SJSA1 (cell line): ENCODE results near the gene ACSF2. TPM values are rescaled to one million over a fixed set of nuclear protein-coding genes. Genes with fewer than 3 reads are reported as not detected.
A peak's percentile ranks its signal among the peaks of the same experiment; 100 is the strongest.
"Not testable (repeated sequence)": the region's sequence is repeated elsewhere in the genome, so short reads cannot be mapped to it uniquely, and the experiment has no call there.

ENCODE experiments used
- DNase-seq, 2 experiments: peaks; one replicate each; pipeline ENCODE4 v3.0.0-alpha.2; 2015 to 2020; ENCODE audit warnings: low spot score in 2 of 2, low read depth in 1 of 2
- H3K27ac ChIP-seq: fragments of 250-450 bp; sonication (Bioruptor Pico); 2 replicates; pipeline ENCODE4 v1.5.1; 2020; ENCODE audit warnings: mild to moderate bottlenecking, moderate library complexity
- H3K27me3 ChIP-seq: fragments of 250-450 bp; sonication (Bioruptor Pico); replicated peaks from 2 replicates; pipeline ENCODE4 v1.5.1; 2020; ENCODE audit warnings: mild to moderate bottlenecking, moderate library complexity
- H3K36me3 ChIP-seq: fragments of 250-450 bp; sonication (Bioruptor Pico); 2 replicates; pipeline ENCODE4 v1.5.1; 2020; ENCODE audit warnings: mild to moderate bottlenecking
- H3K4me1 ChIP-seq: fragments of 250-450 bp; sonication (Bioruptor Pico); replicated peaks from 2 replicates; pipeline ENCODE4 v1.6.1; 2021; ENCODE audit warnings: mild to moderate bottlenecking
- H3K4me3 ChIP-seq: fragments of 250-450 bp; sonication (Bioruptor Pico); 2 replicates; pipeline ENCODE4 v1.5.1; 2020; ENCODE audit warnings: mild to moderate bottlenecking
- H3K9me3 ChIP-seq: fragments of 250-450 bp; sonication (Bioruptor Pico); replicated peaks from 2 replicates; pipeline ENCODE4 v1.5.1; 2020; ENCODE audit warnings: mild to moderate bottlenecking
- total RNA-seq: library from RNA; depleted of rRNA; stranded (reverse); fragments of >200 nt; shearing (Covaris generic); gene quantifications from 2 replicates; pipeline ENCODE4 v1.2.3, GENCODE V29; 2014

The ACSF2 gene
- total RNA-seq, 1 experiment from 2014 or later: 26.5 TPM

- Histone ChIP-seq H3K27ac (peak overlapping the region; percentile 78), H3K27me3 (no peaks in the 10 kb centered on the region), H3K4me3 (peak overlapping the region; percentile 79), H3K36me3 (peaks cover 56% of the 10 kb centered on the region), H3K4me1 (peaks cover 18% of the 10 kb centered on the region), H3K9me3 (0 out of 2 replicates have a peak, but pooled peaks cover 3% of the 10 kb centered on the region)
- DNase-seq: peak; percentile 66 to 76
Observed at GRCh38 chr17:50396261-50397110, 29.5 kb upstream of the ACSF2 start.

- Histone ChIP-seq H3K27ac (peak within 1 kb of the TSS; percentile 78), H3K4me3 (peak within 1 kb of the TSS; percentile 79)
- DNase-seq: peak; percentile 93 to 95
Observed at GRCh38 chr17:50397111-50397918, 28.7 kb upstream of the ACSF2 start, which contains the start of gene LRRC59. Gene LRRC59, minus strand, starts transcription at chr17:50397523. Its CDS starts 206 bp downstream, at chr17:50397317.

GRCh38 chr17:50397919-50398285, 28.1 kb upstream of the ACSF2 start:
- H3K4me3 ChIP-seq: peak overlapping the region; percentile 79
- H3K27me3 ChIP-seq: no peaks in the 10 kb centered on the region
- H3K4me1 ChIP-seq: peaks cover 18% of the 10 kb centered on the region
- H3K9me3 ChIP-seq: 0 out of 2 replicates have a peak, but pooled peaks cover 3% of the 10 kb centered on the region
- no peak for DNase-seq
- H3K36me3 ChIP-seq: peaks cover 42% of the 10 kb centered on the region
- H3K27ac ChIP-seq: no peak overlapping the region

More at GRCh38 chr17:50397111-50397918, 28.7 kb upstream of the ACSF2 start, which contains the start of gene LRRC59:
- peaks cover 48% of the 10 kb centered on the region for H3K36me3 ChIP-seq
- H3K4me1 ChIP-seq: peaks cover 18% of the 10 kb centered on the region
- H3K9me3 ChIP-seq: 0 out of 2 replicates have a peak, but pooled peaks cover 3% of the 10 kb centered on the region
- H3K27me3 ChIP-seq: no peaks in the 10 kb centered on the region

- H3K4me1 ChIP-seq: peaks cover 18% of the 10 kb centered on the region
- not testable (repeated sequence) for H3K27me3 ChIP-seq
- peaks cover 34% of the 10 kb centered on the region for H3K36me3 ChIP-seq
Observed at GRCh38 chr17:50398672-50399071, 27.3 kb upstream of the ACSF2 start.

GRCh38 chr17:50399591-50399990, 26.4 kb upstream of the ACSF2 start:
- H3K9me3 ChIP-seq, H3K27ac ChIP-seq, DNase-seq, H3K27me3 ChIP-seq, H3K4me3 ChIP-seq: not testable (repeated sequence)
- H3K36me3 ChIP-seq: peaks cover 25% of the 10 kb centered on the region
- H3K4me1 ChIP-seq: peaks cover 18% of the 10 kb centered on the region

More at GRCh38 chr17:50398672-50399071, 27.3 kb upstream of the ACSF2 start:
- not testable (repeated sequence) for H3K9me3 ChIP-seq, DNase-seq, H3K27ac ChIP-seq, H3K4me3 ChIP-seq

GRCh38 chr17:50405351-50405750, 20.7 kb upstream of the ACSF2 start:
- H3K36me3 ChIP-seq, H3K4me3 ChIP-seq, DNase-seq, H3K9me3 ChIP-seq, H3K27ac ChIP-seq, H3K4me1 ChIP-seq: not testable (repeated sequence)
- H3K27me3 ChIP-seq: peaks cover 18% of the 10 kb centered on the region

- H3K27me3 ChIP-seq: peaks cover 19% of the 10 kb centered on the region
- H3K4me1 ChIP-seq: no peaks in the 10 kb centered on the region
- no peaks in the 10 kb centered on the region for H3K9me3 ChIP-seq
- no peak overlapping the region for H3K27ac ChIP-seq
- H3K36me3 ChIP-seq: no peaks in the 10 kb centered on the region
- H3K4me3 ChIP-seq: no peak overlapping the region
- DNase-seq: no peak
Observed at GRCh38 chr17:50406578-50406977, 19.4 kb upstream of the ACSF2 start.

- H3K27me3 ChIP-seq: peaks cover 19% of the 10 kb centered on the region
- H3K4me1 ChIP-seq: no peaks in the 10 kb centered on the region
- no peaks in the 10 kb centered on the region; the same call in 1 of the 2 replicates for H3K9me3 ChIP-seq
- H3K4me3 ChIP-seq: no peak overlapping the region
- H3K27ac ChIP-seq: no peak overlapping the region
- no peaks in the 10 kb centered on the region for H3K36me3 ChIP-seq
- no peak for DNase-seq
Observed at GRCh38 chr17:50407921-50408320, 18.1 kb upstream of the ACSF2 start.

- H3K27ac ChIP-seq: no peak overlapping the region
- no peak for DNase-seq
- H3K9me3 ChIP-seq: no peaks in the 10 kb centered on the region; the same call in 1 of the 2 replicates
- H3K4me1 ChIP-seq: peaks cover 3% of the 10 kb centered on the region; the same call in 1 of the 2 replicates
- H3K36me3 ChIP-seq: no peaks in the 10 kb centered on the region
- H3K27me3 ChIP-seq: peaks cover 12% of the 10 kb centered on the region
- H3K4me3 ChIP-seq: no peak overlapping the region
Observed at GRCh38 chr17:50412188-50412732, 13.8 kb upstream of the ACSF2 start.

GRCh38 chr17:50414808-50415207, 11.2 kb upstream of the ACSF2 start:
- Histone ChIP-seq H3K4me3 (no peak overlapping the region), H3K4me1 (peaks cover 3% of the 10 kb centered on the region; the same call in 1 of the 2 replicates), H3K36me3 (no peaks in the 10 kb centered on the region), H3K9me3 (no peaks in the 10 kb centered on the region; the same call in 1 of the 2 replicates), H3K27ac (no peak overlapping the region), H3K27me3 (peaks cover 4% of the 10 kb centered on the region; the same call in 1 of the 2 replicates)
- DNase-seq: no peak

GRCh38 chr17:50419577-50419976, 6.4 kb upstream of the ACSF2 start:
- H3K27me3 ChIP-seq, H3K27ac ChIP-seq, H3K36me3 ChIP-seq, H3K9me3 ChIP-seq, H3K4me3 ChIP-seq, DNase-seq: not testable (repeated sequence)
- H3K4me1 ChIP-seq: peaks cover 21% of the 10 kb centered on the region

- no peaks in the 10 kb centered on the region for H3K9me3 ChIP-seq
- H3K4me1 ChIP-seq: peaks cover 27% of the 10 kb centered on the region
- no peaks in the 10 kb centered on the region for H3K27me3 ChIP-seq
- no peaks in the 10 kb centered on the region for H3K36me3 ChIP-seq
- no peak overlapping the region for H3K27ac ChIP-seq
- no peak for DNase-seq
- no peak overlapping the region for H3K4me3 ChIP-seq
Observed at GRCh38 chr17:50420419-50421112, 5.5 kb upstream of the ACSF2 start.
